HTR-8/SVneo (cell line): ENCODE results near the gene SYNGAP1.
A peak's percentile ranks its signal among the peaks of the same experiment; 100 is the strongest.
"Not testable (repeated sequence)": the region's sequence is repeated elsewhere in the genome, so short reads cannot be mapped to it uniquely, and the experiment has no call there.

Source experiments
- DNase-seq: peaks from one replicate; pipeline ENCODE4 v3.0.0; 2011; ENCODE audit warnings: low spot score, mixed read lengths; ENCODE audit not compliant: insufficient read length
- FAIRE-seq: peaks from 2 replicates; lab custom pipeline; 2011; peaks lifted over from hg19 to GRCh38; lab: Jason Lieb, UNC

SYNGAP1 gene

DNA sequence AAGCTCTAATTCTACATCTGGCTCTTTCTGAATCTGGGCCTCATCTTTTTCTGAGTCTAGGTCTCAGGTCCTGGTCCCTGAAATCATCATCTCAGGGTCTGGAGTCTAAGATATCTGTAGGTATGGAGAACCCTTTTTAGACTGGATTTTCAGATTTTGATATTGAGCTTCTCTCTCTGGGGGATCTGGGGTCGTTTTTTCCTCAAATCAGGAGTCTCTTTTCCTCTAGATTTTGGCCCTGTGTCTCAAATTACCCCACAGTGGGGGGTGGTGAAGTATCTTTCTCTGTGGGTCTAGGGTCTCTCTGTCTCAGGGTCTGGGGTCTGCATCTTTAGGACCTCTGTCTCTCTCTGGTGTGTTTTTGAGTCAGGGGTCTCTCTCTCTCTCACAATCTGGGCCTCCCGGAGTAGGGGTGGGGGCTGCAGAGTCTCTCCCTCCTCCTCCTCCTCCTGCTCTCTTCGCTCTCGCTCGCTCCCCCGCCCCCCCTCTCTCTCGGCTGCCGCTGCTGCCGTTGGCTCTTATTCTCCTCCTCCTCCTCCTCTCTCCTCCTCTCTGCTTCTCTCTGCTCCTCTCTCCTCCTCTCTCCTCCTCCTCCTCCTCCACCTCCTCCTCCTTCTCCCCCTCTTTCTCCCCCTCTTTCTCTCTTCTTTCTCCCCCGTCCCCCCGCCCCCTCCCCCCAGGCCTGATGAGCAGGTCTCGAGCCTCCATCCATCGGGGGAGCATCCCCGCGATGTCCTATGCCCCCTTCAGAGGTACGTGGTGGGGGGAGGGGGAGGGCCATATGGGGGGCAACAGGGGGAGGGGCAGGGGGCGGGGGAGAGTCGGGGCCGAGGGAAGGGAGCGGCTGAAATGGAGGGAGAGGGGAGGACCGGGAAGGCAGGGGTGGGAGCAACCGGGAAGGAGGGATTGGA, at the start of gene SYNGAP1:
Gene SYNGAP1, plus strand, starts transcription at position 486 of the 911 bp plus-strand sequence. Its CDS starts 200 bp downstream, at position 686.
- DNase-seq (no peak), FAIRE-seq (no peak)

DNA sequence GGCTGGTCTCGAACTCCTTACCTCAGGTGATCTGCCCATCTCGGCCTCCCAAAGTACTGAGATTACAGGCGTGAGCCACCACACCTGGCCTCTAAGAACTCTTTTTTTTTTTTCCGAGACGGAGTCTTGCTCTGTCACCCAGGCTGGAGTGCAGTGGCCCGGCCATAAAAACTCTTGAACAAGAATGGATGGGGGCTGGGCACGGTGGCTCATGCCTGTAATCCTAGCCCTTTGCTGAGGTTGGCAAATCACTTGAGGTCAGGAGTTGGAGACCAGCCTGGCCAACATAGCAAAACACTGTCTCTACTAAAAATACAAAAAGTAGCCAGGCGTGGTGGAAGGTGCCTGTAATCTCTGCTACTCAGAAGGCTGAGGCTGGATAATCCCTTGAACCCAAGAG, 48.0 kb upstream of the SYNGAP1 start:
- FAIRE-seq, DNase-seq: not testable (repeated sequence)

DNA sequence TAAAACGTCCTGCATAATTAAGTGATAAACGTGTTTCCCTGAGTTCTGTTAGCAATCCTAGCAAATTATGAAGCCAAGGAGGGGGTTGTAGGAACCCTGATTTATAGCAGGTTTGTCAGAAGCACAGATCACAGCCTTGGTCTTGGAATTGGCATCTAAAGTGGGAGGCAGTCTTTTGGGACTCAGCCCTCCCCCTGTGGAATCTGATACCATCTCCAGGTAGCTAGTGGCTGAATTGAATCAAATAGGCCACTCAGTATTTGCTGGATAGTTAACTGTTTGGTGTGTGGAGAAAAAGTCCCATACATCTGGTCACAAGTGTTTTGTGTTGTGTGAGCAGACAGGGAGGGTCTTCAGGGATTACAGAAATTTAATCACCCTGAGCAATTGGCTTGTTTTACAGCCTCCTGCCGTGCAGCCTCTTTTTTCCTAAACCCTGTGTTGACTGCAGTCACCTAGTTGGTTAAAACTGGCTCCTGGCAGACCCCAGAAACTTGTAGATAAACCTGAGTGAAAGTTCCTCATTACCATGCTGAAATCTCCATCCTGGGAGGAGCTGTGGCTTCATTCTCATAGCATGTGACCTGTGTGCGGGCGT, 47.2 kb upstream of the SYNGAP1 start:
- no peak for DNase-seq
- no peak for FAIRE-seq

DNA sequence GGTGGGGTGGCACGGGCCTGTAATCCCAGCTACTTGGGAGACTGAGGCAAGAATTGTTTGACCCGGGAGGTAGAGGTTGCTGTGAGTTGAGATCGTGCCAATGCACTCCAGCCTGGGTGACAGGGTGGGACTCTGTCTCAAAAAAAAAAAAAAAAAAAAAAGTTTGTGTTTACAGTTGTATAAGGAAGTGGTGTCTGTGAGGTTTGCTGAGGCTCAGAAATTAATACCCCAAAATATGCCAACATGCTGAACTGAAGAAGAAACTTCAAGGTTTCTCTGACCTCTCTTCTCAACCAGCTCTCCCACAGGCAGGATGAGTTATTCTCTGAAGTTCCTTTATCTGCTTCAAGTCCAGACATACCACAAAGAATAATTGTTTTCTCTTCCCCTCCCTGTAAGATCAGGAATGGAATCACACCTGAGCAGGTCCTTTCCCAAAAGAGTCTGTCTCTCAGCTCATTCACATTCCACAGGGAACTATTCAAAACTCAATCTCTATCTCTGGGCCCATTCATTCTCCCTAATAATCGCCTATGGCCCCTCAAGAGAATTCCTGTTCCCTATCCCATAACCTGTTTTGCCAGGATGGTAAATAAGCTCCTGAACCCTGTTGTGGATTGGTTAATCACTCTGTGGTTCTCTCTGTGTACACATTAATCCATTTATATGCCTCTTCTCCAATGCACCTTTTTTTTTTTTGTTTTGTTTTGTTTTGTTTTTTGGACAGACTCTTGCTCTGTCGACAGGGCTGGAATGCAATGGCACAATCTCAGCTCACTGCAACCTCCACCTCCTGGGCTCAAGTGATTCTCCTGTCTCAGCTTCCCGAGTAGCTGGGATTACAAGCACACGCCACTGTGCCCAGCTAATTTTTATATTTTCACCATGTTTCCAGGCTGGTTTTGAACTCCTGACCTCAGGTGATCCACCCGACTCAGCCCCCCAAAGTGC, 45.6 kb upstream of the SYNGAP1 start:
- DNase-seq (no peak), FAIRE-seq (no peak)

DNA sequence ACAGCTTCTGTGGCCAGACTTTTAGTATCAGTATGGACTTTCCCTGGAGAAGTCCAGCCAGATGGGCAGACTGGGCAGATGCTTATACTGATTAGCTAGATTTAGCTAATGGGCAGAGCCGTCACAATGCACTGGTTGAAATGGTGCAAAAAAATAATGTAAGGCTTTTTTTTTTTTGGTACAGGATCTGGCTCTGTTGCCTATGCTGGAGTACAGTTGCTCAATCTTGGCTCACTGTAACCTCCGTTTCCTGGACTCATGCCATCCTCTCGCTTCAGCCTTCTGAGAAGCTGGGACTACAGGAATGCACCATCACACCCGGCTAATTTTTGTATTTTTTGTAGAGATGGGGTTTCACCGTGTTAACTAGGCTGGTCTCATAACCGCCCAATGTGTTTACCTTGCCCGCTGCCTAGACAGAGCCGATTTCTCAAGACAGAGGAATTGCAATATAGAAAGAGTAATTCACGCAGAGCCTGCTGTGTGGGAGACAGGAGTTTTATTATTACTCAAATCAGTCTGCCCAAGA, 44.7 kb upstream of the SYNGAP1 start:
- peak; percentile 57 for FAIRE-seq

DNA sequence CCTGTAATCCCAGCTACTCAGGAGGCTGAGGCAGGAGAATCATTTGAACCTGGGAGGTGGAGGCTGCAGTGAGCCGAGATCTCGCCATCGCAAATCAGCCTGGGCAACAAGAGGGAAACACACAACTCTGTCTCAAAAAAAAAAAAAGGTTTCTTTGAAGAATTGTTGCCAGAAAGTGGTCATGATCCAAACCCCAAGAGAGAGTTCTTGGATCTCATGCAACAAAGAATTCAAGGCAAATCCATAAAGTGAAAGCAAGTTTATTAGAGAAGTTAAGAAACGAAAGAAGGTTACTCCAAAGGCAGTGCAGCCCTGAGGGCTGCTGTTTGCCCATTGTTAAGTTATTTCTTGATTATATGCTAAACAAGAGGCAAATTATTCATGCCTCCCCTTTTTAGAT, 42.7 kb upstream of the SYNGAP1 start:
- DNase-seq (no peak), FAIRE-seq (no peak)

More for the DNA sequence above, 44.7 kb upstream of the SYNGAP1 start:
- no peak for DNase-seq

DNA sequence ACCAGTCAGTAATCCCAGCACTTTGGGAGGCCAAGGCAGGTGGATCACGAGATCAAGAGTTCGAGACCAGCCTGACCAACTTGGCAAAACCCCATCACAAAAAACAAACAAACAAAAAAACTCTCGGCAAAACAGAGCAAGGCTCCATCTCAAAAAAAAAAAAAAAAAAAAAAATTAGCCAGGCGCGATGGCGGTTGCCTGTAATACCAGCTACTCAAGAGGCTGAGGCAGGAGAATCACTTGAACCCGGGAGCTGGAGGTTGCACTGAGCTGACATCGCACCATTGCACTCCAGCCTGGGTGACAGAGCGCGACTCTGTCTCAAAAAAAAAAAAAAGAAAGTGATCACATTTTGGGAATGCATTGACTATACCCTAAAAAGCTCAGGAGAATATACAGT, 40.7 kb upstream of the SYNGAP1 start:
- not testable (repeated sequence) for FAIRE-seq

DNA sequence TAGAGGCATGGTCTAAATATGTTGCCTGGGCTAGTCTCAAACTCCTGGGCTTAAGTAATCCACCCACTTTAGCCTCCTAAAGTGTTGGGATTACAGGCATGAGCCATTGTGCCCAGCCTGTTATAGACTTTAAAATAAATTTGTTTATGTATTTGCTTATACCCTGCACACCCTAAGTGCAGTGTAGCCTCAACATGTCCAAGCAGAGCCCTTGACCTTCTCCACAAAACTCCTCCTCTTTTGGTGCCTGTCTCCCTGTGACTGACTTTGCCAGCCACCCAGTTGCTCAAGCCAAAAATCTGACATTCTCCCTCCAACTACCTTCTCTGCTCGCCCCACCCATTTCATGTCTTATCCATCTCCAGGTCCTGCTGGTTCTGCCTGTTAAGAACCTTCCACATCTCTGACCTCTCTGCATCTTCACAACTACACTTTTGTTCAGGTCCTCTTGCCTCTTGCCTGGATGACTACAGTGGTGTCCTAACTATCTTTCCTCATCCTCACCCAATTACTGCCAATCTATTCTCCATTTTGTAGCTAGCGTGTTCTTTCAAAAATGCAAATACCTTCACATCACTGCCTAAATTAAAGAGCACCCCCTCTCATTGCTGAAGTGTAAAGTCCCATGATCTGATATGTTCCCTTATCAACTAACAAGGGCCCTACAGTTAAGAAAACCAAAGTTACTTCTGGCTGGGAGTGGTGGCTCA, 39.4 kb upstream of the SYNGAP1 start:
- FAIRE-seq (no peak), DNase-seq (no peak)

More for the DNA sequence above, 40.7 kb upstream of the SYNGAP1 start:
- DNase-seq, result not testable (repeated sequence)

DNA sequence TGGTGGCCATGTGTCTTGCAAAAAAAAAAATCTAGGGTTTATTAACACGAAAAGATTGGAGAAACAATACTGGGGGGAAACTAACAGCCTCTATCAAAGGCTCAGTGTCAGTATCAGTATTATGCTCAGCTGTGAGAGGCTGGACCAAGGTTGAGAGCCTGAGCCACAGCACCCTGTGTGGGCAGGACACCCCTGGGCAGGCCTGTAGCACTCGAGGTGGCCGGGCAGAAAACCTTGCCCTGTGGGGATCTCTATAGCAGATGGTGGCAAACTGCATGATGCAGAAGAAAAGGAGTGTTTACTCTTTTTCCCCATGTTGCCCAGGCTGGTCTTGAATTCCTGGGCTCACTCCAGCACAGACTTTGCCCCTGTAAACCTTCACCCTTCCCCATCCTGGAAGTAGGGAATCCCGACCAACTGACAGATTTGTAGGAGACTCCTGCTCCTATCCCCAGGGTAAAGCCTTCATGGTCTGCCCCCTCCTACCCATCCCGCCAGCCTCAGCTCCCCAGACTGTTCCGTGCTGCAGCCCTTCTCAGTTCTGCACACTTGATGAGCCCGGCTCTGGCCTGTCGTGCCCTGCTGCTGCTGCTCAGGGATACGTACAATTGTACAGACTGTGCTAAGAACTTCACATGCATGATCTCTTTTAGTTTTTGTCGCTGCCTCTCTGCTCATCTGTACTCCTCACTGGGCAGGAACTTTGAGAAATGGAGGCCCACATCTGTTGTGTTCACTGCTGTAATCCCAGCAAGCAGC, 36.3 kb upstream of the SYNGAP1 start:
- DNase-seq (no peak), FAIRE-seq (no peak)

DNA sequence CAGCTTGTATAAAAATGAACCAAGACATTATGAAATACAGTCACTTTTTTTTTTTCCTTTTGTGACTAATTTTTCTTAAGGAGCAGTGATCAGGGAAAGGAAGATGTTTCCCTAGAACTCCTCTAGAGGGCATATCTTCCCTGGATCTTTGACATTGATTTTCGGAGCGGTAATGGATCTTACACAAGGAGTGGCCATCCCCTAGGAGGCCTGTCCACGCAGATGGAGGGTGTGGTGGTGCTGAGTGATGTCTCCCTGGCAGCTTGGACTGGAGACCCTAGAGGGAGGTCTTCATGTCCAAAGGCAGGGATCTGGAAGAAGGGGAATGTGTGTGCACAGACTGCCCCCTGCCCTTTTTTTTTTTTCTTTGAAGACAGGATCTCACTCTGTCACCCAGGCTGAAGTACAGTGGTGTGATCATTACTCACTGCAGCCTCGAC, 35.3 kb upstream of the SYNGAP1 start:
- DNase-seq (peak; percentile 76), FAIRE-seq (no peak)

DNA sequence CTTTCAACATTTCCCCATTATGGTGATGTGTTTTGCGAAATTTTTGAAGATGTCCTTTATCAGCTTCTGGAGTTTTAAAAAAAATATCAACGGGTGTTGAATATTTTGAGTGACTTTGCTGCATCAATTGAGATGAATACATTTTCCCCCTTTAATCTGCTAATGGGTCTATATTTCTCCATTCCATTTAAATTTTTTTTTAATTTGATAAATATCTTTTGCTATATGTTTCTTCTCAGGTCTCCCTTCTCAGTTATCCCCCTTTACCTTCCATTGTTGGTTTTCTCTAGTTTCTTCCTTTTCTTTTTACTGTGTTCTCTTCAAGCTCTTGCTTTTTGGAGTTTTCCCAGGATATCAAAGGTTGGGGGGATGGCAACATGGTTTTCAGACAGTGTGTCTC, 29.7 kb upstream of the SYNGAP1 start:
- FAIRE-seq (no peak), DNase-seq (no peak)

DNA sequence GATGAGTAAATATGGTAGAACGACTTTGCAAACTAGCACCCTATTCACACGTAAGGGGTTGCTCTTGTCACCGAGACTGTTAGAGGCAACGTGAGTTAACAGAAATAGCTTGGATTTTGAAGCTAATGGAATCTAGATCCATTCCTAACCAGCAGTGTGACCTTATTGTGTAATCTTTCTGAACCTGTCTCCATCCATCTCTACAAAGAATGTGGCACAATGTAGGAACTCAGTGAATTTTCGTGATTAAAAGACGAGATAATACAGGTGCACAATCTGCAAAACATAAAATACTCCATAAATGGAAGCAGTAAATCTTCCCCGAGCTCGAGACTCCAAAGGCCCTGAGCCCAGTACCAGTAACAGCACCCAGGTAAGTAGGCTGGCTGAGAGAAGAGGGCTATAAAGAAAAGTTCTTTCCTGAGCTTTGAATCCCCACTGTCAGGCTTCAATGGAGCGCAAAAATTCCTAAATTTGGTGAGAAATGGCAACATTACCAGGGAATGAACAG, 29.0 kb upstream of the SYNGAP1 start:
- FAIRE-seq (no peak), DNase-seq (no peak)

DNA sequence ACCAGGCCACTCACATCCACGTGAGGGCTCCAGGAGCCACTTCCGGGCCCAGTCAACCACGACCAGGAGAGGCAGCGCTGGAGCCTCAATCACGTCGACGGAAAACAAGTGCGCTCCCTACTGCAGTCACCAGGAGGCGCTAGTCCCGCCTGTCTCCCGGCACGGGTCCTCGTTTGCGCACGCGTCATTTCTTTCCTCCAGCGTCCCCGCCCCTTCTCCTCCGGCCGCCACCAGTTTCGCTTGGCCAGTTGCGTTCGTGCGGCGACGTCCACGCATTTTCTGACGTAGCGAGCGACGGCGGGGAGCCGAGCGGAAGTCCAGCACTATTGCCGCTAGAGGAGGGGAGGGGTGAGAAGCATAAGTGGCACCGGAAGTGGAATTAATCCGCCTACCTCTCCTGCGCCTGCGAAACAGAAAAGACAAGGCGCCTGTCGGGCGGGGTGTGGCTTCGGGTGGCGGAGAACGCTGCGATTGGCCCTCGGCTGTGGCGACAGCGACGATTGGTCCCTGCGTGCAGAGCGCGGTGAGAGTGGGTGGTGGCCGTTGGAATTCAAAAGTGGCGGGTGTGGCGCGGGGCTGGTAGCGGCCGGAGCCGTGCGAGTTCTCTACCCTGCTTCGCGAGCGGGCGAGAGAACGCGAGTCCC, 28.5 kb upstream of the SYNGAP1 start, which contains the start of gene KIFC1:
Gene KIFC1, plus strand, starts transcription at position 546 of the 644 bp plus-strand sequence. CDS start 163 bp downstream, outside the sequence.
- DNase-seq, result peak; percentile 96
- FAIRE-seq, result peak; percentile 93

DNA sequence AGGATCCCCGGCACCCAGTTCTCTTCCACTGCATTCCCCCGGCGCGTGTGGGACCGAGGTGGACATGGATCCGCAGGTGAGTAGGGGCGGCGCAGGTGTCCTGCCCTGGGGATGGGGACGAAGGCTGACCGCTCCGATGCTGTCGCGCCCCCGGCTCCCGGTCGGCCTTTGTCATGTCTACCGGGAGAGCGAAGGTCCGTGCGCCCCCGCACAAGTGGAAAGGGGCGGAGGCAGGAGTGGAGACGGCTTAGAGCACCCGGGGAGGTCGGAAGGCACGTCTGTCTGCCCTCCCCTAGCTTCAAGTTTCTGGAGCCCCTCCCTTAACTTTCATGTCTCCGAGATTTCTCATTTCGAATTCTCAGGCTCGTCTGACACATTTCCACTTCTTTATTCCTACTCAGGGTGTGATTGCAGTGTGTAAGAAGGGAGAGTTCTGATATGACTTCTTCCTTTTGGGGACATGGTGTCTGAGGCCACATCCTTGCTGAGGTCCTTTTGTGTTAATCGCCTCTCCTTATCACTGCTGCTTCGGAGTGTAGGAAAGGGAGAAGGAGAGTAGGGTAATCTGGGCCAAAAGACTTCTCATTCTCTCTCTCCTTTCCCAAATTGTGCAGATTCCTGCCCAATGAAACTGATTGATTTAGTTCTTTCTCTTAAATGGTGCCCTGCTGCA, 27.8 kb upstream of the SYNGAP1 start:
- FAIRE-seq (no peak), DNase-seq (no peak)

DNA sequence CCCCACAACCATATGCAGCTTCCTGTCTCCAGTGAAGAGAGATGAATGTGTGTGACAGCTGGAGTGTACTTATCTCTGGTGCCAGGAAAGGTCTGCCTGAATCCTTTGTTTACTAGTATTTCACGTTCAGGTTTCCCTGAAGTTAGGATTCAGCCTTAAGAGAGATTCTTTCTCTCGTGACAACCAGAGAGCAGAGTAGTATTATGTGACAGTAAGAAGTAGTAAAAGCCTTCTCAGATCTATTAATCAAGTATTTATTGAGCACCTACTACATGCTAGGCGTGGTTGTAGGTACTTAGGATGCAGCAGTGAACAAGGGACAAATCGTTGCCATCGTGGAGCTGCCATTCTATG, 27.3 kb upstream of the SYNGAP1 start:
- FAIRE-seq, result no peak

DNA sequence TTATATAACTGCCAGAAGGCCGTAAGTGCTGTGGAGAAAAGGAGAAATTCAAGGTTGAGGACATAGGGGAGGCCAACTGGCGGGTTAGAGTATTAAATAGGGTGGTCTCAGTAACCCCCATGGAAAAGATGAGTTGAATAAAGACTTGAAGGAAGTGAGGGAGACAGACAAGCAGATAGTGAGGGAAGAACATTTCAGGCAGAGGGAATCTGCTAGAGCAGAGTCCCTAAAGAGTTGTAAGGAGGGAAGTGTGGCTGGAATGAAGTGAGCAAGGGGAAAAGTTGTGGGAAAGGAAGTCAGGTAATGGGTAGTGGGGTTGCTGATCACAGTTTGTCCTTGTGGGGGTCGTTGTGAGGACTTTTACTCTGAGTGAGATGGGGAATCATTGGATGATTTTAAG, 26.9 kb upstream of the SYNGAP1 start:
- FAIRE-seq (no peak), DNase-seq (no peak)

More for the DNA sequence above, 27.3 kb upstream of the SYNGAP1 start:
- no peak for DNase-seq

DNA sequence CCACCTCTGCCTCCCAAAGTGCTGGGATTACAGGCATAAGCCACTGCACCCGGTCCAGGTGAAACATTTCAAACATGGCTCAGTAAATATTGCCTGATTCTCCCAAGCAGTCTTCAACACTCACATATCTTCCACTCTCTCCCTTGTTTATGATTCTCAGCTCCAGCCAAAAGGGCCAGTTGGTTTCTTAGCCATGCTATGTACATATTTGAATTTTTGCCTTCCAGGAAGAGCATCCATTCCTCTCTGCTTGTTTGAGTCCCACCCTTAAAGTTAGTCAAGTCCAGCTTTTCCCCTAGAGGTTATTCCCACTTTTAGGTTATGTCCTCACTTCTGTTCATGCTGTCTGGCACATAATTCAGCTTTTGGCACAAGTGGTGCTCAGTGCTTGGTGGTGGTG, 22.3 kb upstream of the SYNGAP1 start:
- FAIRE-seq (no peak), DNase-seq (no peak)
